Dendritic cell treated with granulocyte-macrophage colony-stimulating factor and Interleukin-4, amounts not matched to agents 40 ng/mL and 50 ng/mL, for 4 days (primary cell): ENCODE data around the gene KHSRP.
A peak's percentile ranks its signal among the peaks of the same experiment; 100 is the strongest.
"Not testable (repeated sequence)": the region's sequence is repeated elsewhere in the genome, so short reads cannot be mapped to it uniquely, and the experiment has no call there.

Experiments used
- H3K27ac Mint-ChIP-seq: one replicate; pipeline ENCODE4 v1.8.0; 2022; ENCODE audit warnings: mild to moderate bottlenecking, mixed read lengths
- H3K27me3 Mint-ChIP-seq: one replicate; pipeline ENCODE4 v1.8.0; 2022; ENCODE audit warnings: mild to moderate bottlenecking, mixed read lengths
- H3K36me3 Mint-ChIP-seq: one replicate; pipeline ENCODE4 v1.8.0; 2022; ENCODE audit warnings: low read depth, mixed read lengths
- H3K4me1 Mint-ChIP-seq: one replicate; pipeline ENCODE4 v1.8.0; 2022; ENCODE audit warnings: low read depth, mixed read lengths
- H3K4me3 Mint-ChIP-seq: one replicate; pipeline ENCODE4 v1.8.0; 2022; ENCODE audit warnings: mild to moderate bottlenecking, moderate library complexity, mixed read lengths
- H3K9me3 Mint-ChIP-seq: one replicate; pipeline ENCODE4 v1.8.0; 2022; ENCODE audit warnings: mixed read lengths
- intact Hi-C: fragments of 100-400 bp; cut with micrococcal nuclease; formaldehyde crosslinking; loops from one replicate; pipeline ENCODE4 v1.15.0; 2022

KHSRP gene

DNA sequence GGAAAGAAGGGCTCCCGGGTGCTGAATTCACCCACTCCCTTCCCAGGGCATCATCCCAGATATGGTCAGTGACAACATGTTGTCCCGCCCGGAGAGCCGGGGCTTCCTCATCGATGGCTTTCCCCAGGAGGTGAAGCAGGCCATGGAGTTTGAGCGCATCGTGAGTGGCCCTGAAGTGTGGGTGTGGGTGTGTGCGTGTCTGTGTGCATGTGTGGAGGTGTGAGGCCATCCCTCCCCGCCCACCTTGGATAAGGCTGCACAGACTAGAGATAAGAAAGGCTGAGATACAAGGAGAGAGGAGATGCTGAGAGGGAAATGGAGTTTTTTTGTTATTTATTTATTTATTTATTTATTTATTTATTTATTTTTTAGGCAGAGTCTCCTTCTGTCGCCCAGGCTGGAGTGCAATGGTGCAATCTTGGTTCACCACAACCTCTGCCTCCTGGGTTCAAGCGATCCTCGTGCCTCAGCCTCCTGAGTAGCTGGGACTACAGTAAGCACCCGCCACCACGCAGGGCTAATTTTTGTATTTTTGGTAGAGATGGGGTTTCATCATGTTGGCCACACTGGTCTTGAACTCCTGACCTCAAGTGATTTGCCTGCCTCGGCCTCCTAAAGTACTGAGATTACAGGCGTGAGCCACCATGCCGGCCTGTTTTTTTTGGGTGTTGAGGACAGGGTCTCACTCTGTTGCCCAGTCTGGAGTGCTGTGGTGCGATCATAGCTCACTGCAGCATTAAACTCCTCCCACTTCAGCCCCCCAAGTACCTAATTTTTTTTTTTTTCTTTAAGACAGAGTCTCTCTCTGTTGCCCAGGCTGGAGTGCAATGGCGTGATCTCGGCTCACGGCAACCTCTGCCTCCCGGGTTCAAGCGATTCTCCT is 24.3 kb downstream of the KHSRP start:
- H3K27me3 Mint-ChIP-seq, H3K4me1 Mint-ChIP-seq, H3K36me3 Mint-ChIP-seq, H3K27ac Mint-ChIP-seq, H3K9me3 Mint-ChIP-seq, intact Hi-C loops, H3K4me3 Mint-ChIP-seq: not testable (repeated sequence)

DNA sequence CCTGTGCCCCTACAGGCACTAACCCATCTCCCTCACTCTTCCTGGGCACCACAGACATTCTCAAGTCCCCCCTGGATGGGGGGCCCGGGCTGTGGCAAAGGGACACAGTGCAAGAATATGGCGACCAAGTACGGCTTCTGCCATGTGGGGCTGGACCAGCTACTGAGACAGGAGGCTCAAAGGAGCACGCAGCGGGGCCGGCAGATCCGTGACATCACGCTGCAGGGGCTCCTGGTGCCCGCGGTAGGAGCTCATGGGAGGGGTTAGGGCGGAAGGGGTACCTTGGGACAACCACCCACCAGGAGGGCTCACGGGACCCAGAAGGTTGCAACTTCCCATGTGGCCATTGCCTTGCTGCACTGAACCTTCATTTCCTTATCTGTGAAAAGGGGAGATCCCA is 28.3 kb downstream of the KHSRP start:
- Mint-ChIP-seq H3K27me3 (no peaks in the 10 kb centered on the region), H3K9me3 (no peaks in the 10 kb centered on the region), H3K27ac (no peak overlapping the region), H3K4me1 (peaks cover 28% of the 10 kb centered on the region), H3K36me3 (peaks cover 28% of the 10 kb centered on the region), H3K4me3 (no peak overlapping the region)
- intact Hi-C loops = no loop called here

DNA sequence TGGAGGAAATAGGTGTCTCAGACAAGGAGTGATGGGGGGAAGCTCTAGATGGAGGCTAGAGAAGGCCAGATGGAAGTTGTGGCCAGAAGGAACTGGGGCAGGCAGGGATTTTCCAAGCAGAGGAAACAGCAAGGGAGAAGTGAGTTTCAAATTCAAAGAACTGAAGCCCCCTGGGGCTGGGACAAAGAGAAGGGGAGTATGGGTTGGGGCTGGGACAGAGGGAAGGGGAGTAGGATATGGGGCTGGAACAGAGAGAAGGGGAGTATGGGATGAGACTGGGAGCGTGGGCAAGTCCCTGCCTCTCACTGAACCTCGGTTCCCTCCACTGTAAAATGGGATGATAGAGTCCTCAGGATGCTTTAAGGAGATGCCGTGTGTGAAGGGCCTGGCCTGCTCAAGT is 29.8 kb downstream of the KHSRP start:
- Mint-ChIP-seq H3K27me3 (no peaks in the 10 kb centered on the region), H3K9me3 (no peaks in the 10 kb centered on the region), H3K4me3 (no peak overlapping the region), H3K4me1 (peaks cover 34% of the 10 kb centered on the region), H3K27ac (peak overlapping the region; percentile 97), H3K36me3 (peaks cover 41% of the 10 kb centered on the region)
- intact Hi-C loops = no loop called here

DNA sequence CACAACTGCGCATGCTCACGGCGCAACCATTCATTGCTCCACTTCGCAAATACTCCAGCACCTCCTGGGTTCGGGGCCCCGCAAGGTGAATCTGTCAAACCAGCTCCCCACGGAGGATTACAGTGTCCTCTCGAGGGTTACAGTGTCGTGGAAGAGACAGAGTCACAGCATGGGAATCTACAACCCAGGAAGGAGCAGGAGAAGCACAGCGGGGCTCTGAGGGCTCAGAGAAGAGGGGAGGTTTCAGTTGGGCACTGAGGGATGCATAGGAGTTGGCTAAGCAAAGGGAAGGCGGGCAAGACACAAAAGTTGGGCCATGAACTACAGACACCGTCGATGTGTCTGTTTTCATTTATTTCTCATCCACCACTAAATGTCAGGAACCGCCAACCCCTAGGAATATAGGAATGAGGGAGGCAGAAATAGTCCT is 30.6 kb downstream of the KHSRP start:
- no peaks in the 10 kb centered on the region for H3K27me3 Mint-ChIP-seq
- peaks cover 34% of the 10 kb centered on the region for H3K4me1 Mint-ChIP-seq
- H3K27ac Mint-ChIP-seq = peak overlapping the region; percentile 97
- no peaks in the 10 kb centered on the region for H3K9me3 Mint-ChIP-seq
- H3K36me3 Mint-ChIP-seq = peaks cover 49% of the 10 kb centered on the region
- intact Hi-C loops = loop anchor here (1.0 to 2.0 kb wide), 2 partner anchors 21 to 31 kb away; partner anchors contain the start of gene KHSRP
- H3K4me3 Mint-ChIP-seq = peak overlapping the region; percentile 97

DNA sequence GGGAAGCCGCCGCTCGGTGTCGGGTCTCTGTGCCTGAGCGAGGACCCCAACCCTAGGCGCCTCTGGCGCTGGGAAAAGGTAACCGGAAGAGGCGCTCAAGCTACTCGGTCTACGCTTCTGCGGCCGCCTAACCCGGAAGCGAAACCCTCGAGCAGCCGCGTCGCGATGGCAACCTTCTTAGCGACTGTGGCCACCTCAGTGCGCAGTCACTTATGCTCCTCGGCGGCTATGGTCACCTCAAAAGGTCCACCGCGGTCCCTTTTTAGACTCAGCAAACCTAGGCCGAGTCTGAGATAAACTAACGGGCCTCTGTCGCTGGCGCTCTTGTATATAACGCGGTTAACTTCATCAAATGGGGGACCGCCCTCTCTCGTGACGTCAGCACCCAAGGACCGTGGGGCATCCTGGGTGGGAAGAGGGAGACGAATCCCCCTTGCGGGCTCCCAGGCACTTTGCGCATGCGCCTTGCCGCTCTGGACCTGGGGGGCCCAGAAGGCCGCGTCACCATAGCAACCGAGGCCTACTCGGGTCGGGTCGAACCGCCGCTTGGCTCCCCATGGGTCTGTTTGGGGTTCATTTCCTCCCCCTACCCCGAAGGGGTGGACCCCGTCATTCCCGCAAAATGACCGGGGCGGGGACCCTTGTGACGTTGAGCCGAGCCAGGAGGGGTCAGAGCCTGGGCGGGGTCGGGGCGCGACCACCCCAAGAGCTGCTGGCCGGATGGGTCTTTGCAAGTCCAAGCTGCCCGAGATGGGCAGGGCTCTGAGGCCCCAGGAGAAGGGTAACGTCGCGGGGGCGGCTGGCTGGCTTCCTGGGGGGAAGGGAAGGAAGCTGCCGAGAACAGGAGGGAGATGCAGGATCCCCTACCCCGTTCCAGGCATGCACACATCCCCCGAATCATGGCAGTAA is 31.3 kb downstream of the KHSRP start, which contains the start of gene GTF2F1:
Gene GTF2F1 (minus strand): TSS at position 91 of the 909 bp plus-strand sequence. CDS start 169 bp downstream, outside the sequence.
- intact Hi-C loops = loop anchor here (1.0 to 2.0 kb wide), 2 partner anchors 20 to 31 kb away; partner anchors contain the start of gene KHSRP
- H3K9me3 Mint-ChIP-seq = no peaks in the 10 kb centered on the region
- H3K27me3 Mint-ChIP-seq = no peaks in the 10 kb centered on the region
- H3K4me3 Mint-ChIP-seq = peak within 1 kb of the TSS; percentile 97
- H3K27ac Mint-ChIP-seq = peak within 1 kb of the TSS; percentile 97
- H3K4me1 Mint-ChIP-seq = peaks cover 36% of the 10 kb centered on the region
- peaks cover 56% of the 10 kb centered on the region for H3K36me3 Mint-ChIP-seq

DNA sequence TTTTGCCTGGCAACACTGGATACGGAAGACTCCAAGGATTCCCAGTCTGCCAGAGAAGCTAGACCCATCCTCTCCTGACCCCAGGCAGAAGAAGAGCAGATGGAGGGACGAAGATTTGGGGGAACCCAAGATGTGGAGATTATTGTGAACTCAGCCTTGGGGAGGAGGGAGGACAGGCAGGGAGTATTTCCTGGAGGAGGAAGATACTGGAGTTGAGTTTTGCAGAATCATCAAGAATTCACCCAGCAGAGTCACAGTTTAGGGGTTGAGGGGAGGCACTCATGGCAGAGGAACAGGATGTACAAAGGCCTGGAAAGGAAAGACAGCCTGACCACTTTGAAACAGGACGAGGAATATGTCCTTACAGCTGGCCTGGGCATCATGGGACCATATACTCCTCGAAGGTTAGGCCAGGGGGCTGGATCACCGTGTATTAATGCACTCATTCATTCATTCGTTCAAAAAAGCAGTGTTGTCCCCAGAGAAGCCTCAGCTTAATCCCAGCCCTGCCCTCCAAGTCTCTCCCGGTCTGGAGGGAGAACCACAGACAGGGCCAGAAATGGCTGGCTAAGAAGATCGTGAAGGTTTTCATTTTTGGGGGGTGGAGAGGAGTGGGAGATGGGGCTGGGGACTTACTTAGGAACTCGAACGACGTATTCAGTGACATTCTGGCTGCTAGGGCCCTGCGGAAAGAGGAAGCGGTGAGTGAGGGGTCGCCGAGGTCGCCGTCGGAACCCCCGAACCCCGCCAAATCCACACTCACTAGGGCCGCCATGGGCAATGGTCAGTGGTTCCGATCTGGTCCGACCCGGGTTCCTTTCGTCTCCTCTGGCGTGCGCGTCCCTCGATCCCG is 32.2 kb downstream of the KHSRP start:
- Mint-ChIP-seq H3K27me3 (no peaks in the 10 kb centered on the region), H3K4me3 (peak overlapping the region; percentile 97), H3K36me3 (peaks cover 64% of the 10 kb centered on the region), H3K4me1 (peaks cover 39% of the 10 kb centered on the region), H3K9me3 (no peaks in the 10 kb centered on the region), H3K27ac (peak overlapping the region; percentile 97)
- intact Hi-C loops = loop anchor here (1.0 to 2.0 kb wide), 2 partner anchors 19 to 32 kb away; partner anchors contain the start of gene KHSRP

DNA sequence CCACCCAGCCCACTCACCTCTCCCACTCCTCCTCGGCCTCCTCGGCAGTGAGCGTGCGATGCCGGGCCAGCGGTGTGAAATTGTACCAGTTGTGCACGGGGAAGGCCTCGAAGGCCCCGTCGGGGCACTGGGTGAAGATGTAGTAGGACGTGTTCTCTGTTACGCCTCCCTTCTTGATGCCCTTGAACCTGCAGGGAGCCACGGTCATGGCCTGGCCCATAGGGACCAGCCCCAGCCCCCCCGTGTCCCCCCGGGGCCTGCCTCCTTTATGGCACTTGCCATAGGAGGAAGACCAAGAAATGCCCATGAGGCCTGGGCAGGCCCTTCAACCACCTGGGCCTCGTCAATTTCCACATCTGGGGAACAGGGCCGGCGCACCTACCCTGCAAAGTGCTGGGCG is 37.2 kb downstream of the KHSRP start:
- H3K9me3 Mint-ChIP-seq = no peaks in the 10 kb centered on the region
- H3K36me3 Mint-ChIP-seq = peaks cover 95% of the 10 kb centered on the region
- H3K4me1 Mint-ChIP-seq = peaks cover 21% of the 10 kb centered on the region
- no peak overlapping the region for H3K27ac Mint-ChIP-seq
- no peak overlapping the region for H3K4me3 Mint-ChIP-seq
- intact Hi-C loops = no loop called here
- H3K27me3 Mint-ChIP-seq = no peaks in the 10 kb centered on the region

DNA sequence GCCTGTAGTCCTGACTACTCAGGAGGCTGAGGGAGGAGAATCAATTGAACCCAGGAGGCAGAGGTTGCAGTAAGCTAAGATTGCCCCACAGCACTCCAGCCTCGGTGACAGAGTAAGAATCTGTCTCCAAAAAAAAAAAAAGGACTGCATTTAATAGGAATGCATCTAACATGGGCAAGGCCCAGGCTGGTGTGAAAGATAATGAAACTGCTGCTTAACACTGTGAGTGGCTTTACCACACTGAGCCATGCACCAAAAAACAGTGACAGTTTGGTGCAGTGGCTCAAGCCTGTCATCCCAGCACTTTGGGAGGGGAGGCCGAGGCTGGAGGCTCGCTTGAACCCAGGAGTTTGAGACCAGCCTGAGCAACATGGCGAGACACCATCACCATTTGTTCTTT is 40.2 kb downstream of the KHSRP start:
- peaks cover 18% of the 10 kb centered on the region for H3K9me3 Mint-ChIP-seq
- intact Hi-C loops = no loop called here
- H3K4me3 Mint-ChIP-seq = no peak overlapping the region
- H3K4me1 Mint-ChIP-seq = peaks cover 6% of the 10 kb centered on the region
- no peak overlapping the region for H3K27ac Mint-ChIP-seq
- H3K36me3 Mint-ChIP-seq = peaks cover 98% of the 10 kb centered on the region
- no peaks in the 10 kb centered on the region for H3K27me3 Mint-ChIP-seq

DNA sequence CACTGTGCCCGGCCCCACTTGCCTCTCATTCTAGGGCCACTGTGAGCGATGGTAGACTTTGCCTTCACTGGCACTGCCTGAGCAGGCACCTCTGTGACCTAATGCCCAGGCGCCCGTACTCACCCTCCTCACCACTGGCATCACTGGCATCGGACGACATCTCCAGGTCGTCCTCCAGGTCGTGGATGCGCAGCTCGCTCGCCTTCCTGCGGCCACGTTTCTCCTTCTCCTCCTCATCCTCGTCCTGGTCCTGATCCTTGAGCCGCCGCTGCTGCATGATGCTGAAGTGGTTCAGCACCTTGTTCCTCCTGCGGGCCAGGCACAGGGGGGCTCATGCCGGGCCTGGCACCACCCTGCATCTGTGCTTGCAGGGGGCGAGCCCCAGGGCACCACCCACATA is 41.4 kb downstream of the KHSRP start:
- Mint-ChIP-seq H3K4me3 (no peak overlapping the region), H3K27me3 (no peaks in the 10 kb centered on the region), H3K36me3 (peaks cover 98% of the 10 kb centered on the region), H3K27ac (no peak overlapping the region), H3K9me3 (peaks cover 18% of the 10 kb centered on the region), H3K4me1 (peaks cover 3% of the 10 kb centered on the region)
- intact Hi-C loops = no loop called here

DNA sequence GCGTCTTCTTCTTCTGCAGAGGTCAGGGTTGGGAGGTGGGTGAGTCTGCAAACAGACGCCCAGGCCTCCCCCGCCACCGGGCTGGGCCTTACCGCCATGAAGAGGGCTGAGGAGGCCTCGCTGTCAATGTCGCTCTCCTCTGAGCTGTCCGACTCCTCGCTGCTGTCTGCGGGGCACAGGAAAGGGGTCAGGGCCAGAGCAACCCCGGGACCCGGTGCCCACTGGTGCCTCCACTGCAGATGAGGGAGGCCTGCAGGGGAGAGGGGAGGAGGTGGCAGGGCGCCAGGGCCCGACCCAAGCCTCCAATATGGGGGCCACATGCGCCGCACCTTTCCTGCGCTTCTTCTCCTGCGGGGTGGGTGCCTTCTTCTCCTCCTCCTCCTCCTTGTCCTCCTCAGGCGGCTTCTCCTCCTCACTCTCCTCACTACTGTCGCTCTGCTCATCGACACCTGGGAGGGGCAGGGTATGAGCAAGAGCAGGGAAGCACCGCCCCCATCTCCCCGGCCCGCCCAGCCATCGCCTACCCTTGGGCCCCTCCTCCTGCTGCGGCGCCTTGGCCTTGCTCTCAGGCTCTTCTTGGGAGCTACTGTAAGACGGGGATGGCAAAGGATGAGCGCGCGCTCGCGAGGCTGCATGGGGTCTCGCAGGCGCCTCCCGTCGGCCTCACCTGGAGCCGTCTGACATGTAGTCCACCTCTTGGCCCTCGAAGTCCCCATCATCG is 43.4 kb downstream of the KHSRP start:
- H3K9me3 Mint-ChIP-seq = peaks cover 18% of the 10 kb centered on the region
- intact Hi-C loops = no loop called here
- H3K36me3 Mint-ChIP-seq = peaks cover 86% of the 10 kb centered on the region
- no peaks in the 10 kb centered on the region for H3K27me3 Mint-ChIP-seq
- no peaks in the 10 kb centered on the region for H3K4me1 Mint-ChIP-seq
- H3K27ac Mint-ChIP-seq = no peak overlapping the region
- no peak overlapping the region for H3K4me3 Mint-ChIP-seq

DNA sequence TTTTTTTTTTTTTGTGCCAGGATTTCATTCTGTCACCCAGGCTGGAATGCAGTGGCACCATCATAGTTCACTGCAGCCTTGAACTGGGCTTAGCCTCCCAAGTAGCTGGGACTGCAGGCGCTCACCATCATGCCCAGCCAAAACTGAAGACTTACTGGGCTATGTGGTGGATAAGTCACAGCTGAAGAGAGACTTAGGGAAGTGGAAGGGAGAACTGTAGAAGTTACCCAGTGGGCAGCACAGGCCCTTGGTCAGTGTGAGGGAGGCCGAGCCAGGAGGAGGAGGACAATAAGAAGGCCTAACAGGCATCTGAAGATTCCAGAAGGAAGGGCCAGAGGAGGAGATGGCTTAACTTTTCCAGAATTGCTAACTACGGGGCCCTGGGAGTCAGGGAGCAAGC is 44.9 kb downstream of the KHSRP start:
- H3K4me3 Mint-ChIP-seq = no peak overlapping the region
- no peaks in the 10 kb centered on the region for H3K4me1 Mint-ChIP-seq
- H3K36me3 Mint-ChIP-seq = peaks cover 86% of the 10 kb centered on the region
- no peak overlapping the region for H3K27ac Mint-ChIP-seq
- H3K9me3 Mint-ChIP-seq = peaks cover 18% of the 10 kb centered on the region
- H3K27me3 Mint-ChIP-seq = no peaks in the 10 kb centered on the region
- intact Hi-C loops = no loop called here

DNA sequence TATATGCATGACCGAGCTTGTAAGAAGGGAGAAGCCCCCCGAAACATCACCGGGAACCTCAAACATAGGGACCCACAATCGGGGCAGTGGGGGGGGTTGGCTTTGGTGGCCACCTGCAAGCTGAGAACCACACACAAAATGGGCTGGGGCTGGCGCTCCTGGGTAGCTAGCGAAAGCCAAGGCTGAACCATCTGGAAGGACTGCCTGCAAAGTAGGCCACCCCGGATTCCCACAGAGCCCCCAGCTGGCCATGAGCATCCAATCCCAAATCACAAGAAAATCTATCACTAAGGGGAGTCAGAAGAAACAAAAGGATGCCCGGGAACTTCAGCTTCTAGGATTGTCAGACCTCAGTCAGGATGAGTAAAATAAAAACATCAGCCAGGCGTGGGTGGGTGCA is 46.1 kb downstream of the KHSRP start:
- Mint-ChIP-seq H3K4me1 (peaks cover 6% of the 10 kb centered on the region), H3K27me3 (no peaks in the 10 kb centered on the region), H3K4me3 (no peak overlapping the region), H3K27ac (no peak overlapping the region), H3K9me3 (peaks cover 18% of the 10 kb centered on the region), H3K36me3 (peaks cover 88% of the 10 kb centered on the region)
- intact Hi-C loops = no loop called here

DNA sequence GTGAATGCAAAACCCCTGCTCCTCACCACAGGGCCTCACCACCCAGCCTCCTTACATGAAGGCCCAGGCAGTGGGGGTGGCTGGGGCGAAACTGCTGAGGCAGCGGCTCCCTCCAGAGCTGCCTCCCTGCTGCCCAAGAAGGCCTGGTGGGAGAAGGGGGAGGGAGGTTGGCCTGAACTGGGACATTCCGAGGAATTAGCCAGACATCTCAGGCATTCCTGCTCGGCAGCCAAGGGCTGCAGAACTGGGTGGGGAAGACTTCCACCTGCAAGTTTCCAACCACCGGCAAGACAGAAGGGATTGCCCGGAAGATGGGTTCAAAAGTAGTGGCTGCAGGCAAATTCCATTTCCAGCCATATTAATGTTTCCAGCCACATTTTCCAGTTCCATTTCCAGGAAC is 46.6 kb downstream of the KHSRP start:
- no peak overlapping the region for H3K27ac Mint-ChIP-seq
- H3K9me3 Mint-ChIP-seq = peaks cover 18% of the 10 kb centered on the region
- H3K4me3 Mint-ChIP-seq = no peak overlapping the region
- peaks cover 83% of the 10 kb centered on the region for H3K36me3 Mint-ChIP-seq
- H3K4me1 Mint-ChIP-seq = peaks cover 8% of the 10 kb centered on the region
- intact Hi-C loops = no loop called here
- no peaks in the 10 kb centered on the region for H3K27me3 Mint-ChIP-seq
